HG03354 (cell line): ENCODE results near the gene RDX.

Experiments
- ATAC-seq: cut with Tn5 transposase; IDR thresholded peaks from one replicate; pipeline ENCODE4 v1.9.1; 2021; ENCODE audit warnings: mild to moderate bottlenecking; ENCODE audit not compliant: unreplicated experiment, poor library complexity, severe bottlenecking

Gene RDX

GRCh38 chr11:110184456-110184855, 112.0 kb downstream of the RDX start:
- no peak for ATAC-seq

GRCh38 chr11:110182886-110183285, 113.5 kb downstream of the RDX start:
- no peak for ATAC-seq

GRCh38 chr11:110179064-110179463, 117.3 kb downstream of the RDX start:
- ATAC-seq: no peak

GRCh38 chr11:110177086-110177456, 119.3 kb downstream of the RDX start:
- no peak for ATAC-seq

GRCh38 chr11:110176366-110177085, 119.9 kb downstream of the RDX start:
- no peak for ATAC-seq

- no peak for ATAC-seq
Observed at GRCh38 chr11:110174645-110175310, 121.6 kb downstream of the RDX start.

- ATAC-seq: peak; percentile 72
Observed at GRCh38 chr11:110173811-110174644, 122.4 kb downstream of the RDX start.

GRCh38 chr11:110172468-110173065, 123.8 kb downstream of the RDX start:
- ATAC-seq: no peak

- ATAC-seq: no peak
Observed at GRCh38 chr11:110169738-110170137, 126.7 kb downstream of the RDX start.

- no peak for ATAC-seq
Observed at GRCh38 chr11:110168033-110168803, 128.2 kb downstream of the RDX start.

GRCh38 chr11:110165039-110165925, 131.1 kb downstream of the RDX start:
- ATAC-seq: no peak

GRCh38 chr11:110162216-110162615, 134.2 kb downstream of the RDX start:
- no peak for ATAC-seq

GRCh38 chr11:110161061-110161460, 135.4 kb downstream of the RDX start:
- ATAC-seq: no peak

- no peak for ATAC-seq
Observed at GRCh38 chr11:110160437-110160836, 136.0 kb downstream of the RDX start.

- no peak for ATAC-seq
Observed at GRCh38 chr11:110160016-110160415, 136.4 kb downstream of the RDX start.

- ATAC-seq: no peak
Observed at GRCh38 chr11:110159476-110159875, 136.9 kb downstream of the RDX start.

GRCh38 chr11:110158317-110159200, 137.9 kb downstream of the RDX start:
- ATAC-seq: no peak

- ATAC-seq: no peak
Observed at GRCh38 chr11:110156503-110156902, 139.9 kb downstream of the RDX start.
